Stimulated activated CD8-positive, alpha-beta memory T cell treated with anti-CD3 and anti-CD28 coated beads, Interleukin-15, amount 100 ng/mL, for 24 hours (primary cell): Measurements from ENCODE around the gene ARHGAP26.

Experiments
- DNase-seq: peaks from one replicate; pipeline ENCODE4 v3.0.0-alpha.2; 2020; ENCODE audit warnings: low read depth

The ARHGAP26 gene

DNA sequence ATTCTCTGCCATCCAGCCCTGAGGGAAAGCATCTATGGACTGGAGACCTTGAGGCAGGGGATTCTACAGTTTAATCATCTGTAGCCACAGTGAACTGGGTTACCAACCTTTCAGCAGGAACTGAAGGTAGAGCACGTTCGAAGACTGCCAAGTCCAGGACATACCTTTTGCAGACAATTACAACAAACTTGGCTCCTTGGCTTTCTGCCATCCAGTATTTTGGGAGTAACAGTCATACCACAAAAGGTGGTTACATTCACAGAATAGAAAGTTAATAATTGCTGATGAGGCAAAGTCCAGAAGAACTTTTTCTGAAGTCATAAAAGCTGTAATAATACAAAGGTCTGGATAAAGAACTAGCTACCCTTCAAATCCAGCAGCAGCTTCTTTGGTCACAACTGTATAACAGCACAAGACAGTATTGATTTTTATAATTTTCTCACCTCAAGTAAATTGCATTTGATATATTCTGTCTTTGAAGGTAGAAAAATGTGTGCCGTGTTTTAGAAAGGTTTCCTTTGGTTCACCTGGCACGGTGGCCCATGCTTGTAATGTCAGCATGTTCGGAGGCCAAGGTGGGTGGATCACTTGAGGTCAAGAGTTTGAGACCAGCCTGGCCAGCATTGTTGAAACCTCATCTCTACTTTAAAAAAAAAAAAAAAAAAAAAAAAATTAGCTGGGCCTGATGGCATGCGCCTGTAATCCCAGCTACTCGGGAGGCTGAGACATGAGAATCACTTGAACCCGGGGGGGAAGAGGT is 396.7 kb downstream of the ARHGAP26 start:
- DNase-seq = no peak

DNA sequence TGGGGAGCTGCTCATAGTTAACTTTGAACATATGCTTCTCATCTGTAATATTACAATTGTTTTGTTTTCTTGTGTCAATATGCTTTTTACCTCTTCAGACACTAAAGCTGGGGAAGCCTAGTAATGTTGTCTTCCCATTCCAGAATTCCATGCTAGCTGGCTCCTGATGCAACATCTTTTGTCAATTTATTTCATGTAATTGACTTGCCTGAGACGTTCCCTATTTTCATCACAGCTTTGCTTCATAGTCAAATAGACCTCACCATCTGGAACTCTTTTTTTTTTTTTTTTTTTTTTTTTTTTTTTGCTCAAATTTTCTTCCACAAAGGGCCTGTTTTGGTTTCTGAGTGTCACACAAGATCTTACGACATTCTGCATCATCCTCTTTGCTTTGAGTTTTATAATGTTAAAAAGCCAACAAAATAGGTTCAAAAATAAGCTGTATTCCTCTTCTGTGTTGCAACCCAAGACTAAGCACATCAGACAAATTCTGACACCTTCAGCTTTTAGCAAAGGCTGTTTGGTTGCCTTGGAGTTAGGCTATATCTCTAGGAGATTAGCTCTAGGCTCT is 398.1 kb downstream of the ARHGAP26 start:
- no peak for DNase-seq

DNA sequence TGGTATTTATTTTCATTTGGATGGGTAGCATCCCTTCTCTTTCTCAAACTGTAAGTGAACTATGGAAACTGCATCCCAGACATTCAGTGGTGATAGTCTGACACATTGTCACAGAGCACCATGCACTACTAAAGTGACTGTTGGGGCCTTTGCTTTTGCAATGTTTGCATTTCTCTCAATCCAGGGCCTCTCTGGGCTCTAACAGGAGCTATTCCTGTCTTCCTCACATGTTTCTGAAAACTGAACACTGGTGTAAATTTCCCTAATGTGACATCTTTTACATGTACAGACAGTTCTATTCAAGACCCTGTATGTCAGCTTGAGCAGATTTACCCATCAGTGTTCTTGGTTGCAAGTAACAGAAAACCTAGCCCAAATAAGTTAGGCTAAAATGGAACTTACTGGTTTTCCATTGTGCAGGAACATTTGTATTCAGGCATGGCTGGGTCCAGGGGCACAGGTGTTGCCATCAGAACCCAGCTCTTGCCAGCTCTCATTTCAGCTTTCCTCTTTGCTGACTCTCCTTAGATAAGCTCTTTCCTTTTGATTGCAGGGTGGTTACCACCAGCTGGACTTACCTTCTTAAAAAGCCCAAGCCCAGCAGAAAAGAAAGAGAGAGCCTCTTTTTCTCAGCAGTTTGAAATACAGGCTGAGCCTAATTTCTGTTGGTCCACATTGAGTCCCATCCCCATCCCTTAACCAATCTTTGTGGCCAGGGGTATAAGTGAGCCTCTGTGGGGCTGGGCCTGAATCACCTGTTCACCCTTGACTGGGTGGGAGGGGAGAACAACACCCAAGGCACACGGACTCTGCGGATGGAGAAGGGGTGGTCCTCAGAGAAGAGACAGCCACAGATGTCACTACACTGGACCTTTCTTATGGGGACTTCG is 399.0 kb downstream of the ARHGAP26 start:
- DNase-seq = no peak

DNA sequence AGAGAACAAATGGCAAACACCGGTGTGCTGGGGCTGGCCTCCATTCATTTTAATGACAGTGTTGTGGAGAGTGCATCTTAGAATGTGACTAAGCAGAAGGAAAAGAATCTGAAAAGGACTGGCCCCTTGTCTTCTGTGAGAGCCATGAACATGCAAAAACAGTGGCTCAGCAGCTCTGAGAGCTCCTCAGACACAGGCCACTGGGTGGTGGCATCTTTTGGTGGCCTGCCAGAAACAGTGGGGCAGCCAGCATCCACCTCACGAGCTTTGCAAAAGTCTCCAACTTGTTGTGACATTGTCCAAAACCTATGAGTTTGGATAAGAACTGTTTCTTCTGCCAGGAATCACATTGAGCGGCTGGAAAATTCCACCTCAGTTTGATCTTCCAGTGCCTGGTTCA is 399.9 kb downstream of the ARHGAP26 start:
- DNase-seq = no peak

DNA sequence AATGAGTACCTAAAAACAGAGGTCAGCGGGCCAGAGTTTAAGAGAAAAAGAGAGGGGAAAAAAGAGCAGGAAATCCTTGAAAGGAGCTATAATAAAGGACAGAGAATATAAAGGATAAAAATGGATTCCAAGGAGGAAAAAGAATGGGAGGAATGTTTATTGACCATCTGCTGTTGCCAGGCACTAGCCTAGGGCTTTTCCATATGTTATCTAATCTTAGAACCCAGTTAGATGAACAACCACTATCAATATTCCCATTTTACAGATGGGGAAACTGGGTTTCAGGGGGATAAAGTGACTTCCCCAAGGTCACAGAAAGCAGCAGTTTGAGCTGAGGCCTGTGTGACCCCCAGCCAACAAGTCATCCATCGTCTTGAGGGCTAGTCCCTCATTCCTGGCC is 400.8 kb downstream of the ARHGAP26 start:
- DNase-seq = no peak

DNA sequence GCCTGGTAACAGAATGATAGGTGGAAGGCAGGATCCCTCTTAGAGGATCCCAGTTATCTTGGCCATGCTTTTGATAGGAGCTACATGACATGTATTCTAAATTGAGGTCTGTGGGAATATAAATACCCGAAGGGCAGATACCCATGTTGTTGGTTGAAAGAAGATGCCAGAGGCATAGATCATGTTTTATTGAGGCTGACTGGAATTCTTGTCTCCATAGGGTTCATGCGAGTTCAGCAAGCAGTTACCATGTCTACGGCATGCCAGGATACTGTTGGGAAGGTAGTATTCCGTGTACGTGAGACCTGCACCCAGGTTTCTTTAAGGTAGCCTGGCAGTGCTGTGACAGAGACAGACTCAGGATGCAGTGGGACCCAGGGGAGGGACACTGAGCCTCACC is 402.6 kb downstream of the ARHGAP26 start:
- no peak for DNase-seq

DNA sequence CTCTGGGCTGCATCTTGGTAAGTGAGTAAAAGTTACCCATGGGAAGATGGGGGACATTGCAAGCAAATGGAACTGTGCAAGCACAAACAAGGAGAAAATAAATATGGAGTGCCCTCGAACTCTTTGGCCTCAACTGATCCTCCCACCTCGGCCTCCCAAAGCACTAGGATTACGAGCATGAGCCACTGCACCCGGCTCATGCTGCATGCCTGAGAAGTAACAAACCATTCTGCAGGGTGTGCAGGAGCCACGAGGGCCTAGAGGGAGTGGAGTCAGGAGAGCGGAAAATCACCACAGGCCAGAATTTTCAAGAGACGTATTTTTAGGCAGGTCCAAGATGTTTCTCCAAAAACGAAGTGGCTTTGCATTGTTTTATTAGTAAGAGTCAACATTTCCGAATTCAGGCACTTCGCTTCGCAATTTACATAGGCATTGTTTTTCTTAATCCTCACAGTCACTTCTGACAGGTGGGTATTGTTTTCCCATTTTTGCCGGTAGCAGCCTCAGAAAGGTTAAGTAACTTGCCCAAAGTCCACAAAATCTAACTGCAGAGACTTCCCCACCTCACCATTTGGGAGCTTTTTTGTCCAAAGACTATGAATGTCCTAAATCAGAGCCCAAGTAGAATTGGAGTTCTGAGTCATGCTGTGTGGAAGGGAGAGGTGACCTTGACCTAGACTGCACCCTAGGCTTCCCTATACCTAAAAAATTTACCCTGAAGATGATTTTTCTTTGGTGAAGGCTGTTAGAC is 403.1 kb downstream of the ARHGAP26 start:
- no peak for DNase-seq

DNA sequence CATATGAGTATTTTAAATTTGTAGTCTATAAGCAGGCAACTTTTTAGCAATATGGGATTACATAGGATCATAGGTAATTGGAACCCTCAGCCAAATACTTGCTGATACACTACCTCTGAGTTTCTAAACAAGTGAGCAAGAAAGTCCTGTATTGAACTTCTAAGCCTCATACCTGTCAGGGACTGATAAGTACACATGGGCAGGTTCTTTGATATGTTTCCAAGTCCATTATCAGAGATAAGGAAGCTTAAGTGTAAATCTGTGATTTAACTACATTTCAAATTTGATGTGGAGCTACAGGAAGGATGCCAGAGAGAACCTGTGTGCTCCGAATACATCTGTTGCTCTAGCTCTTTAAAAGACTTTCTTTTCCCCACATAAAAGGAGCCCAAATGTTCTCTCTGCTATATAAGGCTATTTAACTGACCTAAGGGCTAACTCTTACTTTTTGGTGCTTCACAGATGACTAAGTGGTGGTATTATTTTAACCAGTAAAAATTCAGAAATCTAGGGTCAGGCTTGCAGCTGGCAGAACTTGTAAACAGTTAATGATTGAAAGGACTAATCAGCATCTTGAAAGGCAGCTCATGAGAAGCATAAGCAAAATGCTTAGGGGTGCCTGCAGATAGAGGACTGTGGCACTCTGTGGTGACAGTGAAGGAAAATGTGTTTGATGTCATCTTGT is 404.7 kb downstream of the ARHGAP26 start:
- no peak for DNase-seq

DNA sequence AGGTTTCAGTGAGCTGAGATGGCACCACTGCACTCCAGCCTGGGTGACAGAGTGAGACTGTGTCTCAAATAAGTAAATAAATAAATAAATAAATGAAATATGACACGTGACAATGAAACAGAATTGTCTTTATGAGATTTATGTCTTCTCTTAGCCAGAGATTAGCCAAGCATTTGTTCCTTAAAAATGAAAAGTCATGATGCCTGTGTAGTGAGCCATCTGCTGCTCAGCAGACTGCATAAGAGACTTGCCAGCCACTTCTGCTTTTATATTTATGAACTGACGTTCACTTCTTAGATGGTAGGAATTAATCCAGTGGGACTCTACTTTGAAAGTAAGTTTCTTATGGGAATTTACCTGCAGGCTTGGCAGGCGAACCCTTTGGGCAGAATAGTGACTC is 405.9 kb downstream of the ARHGAP26 start:
- DNase-seq = no peak

DNA sequence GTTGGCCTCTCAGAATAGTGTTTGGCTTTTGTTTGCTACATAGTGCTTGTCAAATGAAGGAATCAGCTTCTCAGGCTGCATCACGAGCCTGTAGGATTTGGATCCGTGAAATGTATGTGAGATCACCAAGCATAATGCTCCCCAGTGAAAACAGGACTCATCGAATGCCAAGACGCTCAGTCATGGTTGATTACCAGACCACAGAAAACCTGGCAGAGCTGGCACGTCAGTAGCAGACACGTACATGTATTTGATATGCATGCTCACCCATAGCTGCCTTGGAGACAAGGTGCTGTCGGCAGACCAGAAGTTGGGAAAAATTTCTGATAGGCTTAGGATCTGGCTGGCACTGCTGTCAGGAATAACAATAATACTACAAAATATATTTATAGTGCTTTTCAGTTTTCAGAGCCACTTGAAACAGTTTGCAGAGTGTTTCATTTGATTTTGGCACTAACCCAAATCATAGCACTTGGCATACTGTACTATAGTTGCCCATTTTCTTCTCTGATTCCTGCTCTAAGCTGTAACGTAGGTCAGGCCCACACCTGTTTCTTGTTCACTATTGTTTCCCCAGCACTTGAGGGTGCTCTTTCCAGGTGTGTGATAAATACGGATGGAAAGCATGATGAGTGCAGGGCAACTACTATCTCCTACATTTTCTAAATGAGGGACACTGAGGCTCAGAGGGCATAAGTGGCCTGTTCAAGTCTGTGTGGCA is 407.2 kb downstream of the ARHGAP26 start:
- no peak for DNase-seq

DNA sequence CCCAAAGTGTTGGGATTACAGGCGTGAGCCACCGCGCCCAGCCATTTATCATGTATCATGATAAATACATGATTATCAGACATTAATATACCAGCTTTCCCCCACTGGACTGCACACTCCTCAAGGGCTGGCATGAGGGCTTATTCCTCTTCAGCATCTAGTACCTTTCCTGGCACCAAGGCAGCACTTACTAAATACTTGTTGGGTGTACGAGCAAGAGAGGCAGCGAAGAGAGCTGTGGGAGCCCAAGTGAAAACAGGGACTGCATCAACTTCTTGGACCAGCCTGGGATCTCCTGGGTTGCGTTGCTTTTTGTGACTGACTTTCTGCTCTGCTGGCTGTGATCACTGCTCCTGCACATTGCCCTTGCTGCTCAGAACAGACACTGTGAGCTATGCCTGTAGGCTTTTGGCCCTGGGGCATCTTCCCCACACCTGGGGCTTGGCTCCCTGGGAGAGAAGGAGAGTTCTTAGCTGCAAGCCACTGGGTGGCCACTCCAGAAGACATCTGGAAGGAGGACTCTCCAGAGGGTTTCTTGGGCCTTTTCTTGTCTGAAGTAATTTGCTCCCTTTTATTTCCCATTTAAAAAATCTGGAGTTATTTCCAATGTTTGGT is 409.1 kb downstream of the ARHGAP26 start:
- no peak for DNase-seq

DNA sequence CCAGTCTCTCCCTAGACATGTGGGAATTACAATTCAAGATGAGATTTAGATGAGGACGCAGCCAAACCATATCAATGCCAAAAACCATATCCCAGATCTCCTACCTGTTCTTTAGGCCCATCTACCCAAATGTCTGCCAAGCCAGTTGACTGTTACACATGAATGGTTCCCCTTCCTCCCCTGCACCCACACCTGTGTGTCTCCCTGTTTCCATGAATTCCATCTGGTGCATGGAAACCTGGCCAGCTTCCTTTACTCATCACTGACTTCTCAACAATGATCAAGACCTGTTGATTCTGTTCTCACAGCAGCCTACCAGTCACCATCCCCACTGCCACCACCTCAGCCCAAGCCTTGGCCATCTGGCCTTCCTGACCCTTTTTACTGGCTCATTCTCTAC is 410.6 kb downstream of the ARHGAP26 start:
- DNase-seq = no peak

DNA sequence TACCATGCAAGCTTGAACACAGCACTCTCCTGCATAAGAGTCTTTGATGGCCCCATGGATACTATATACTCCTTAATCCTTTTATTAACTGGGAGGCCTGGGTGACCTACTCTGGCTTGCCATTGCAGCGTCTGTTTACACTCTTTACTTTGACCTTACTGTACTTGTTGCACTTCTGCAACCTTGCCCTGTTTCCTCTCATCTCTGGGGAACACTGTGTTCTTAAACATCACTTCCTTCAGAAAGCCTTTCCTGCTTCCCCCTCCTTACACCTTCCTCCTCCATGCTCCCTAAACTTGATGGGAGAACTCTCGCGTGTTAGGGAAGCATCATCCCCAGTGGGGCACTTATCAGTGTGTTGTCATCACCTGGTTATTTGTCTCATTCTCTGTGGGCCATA is 411.0 kb downstream of the ARHGAP26 start:
- DNase-seq = no peak

DNA sequence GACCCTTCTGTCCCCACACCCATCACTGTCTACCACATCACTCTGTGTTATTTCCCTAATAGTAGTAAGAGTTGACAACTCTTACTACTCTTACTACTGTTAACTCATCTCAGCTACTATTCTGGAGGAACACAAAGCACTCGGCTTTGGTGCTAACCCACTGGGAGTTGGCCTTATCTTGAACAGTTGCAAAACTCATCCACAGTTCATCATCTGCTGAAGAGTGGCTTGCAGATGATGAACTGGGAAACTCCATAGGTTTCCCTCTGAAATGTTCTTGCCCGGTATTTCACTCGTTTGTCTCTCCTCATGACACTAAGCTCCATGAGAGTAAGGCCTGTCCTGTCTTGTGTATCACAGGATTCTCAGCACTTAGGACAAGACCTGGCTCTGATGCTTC is 411.9 kb downstream of the ARHGAP26 start:
- DNase-seq = no peak

DNA sequence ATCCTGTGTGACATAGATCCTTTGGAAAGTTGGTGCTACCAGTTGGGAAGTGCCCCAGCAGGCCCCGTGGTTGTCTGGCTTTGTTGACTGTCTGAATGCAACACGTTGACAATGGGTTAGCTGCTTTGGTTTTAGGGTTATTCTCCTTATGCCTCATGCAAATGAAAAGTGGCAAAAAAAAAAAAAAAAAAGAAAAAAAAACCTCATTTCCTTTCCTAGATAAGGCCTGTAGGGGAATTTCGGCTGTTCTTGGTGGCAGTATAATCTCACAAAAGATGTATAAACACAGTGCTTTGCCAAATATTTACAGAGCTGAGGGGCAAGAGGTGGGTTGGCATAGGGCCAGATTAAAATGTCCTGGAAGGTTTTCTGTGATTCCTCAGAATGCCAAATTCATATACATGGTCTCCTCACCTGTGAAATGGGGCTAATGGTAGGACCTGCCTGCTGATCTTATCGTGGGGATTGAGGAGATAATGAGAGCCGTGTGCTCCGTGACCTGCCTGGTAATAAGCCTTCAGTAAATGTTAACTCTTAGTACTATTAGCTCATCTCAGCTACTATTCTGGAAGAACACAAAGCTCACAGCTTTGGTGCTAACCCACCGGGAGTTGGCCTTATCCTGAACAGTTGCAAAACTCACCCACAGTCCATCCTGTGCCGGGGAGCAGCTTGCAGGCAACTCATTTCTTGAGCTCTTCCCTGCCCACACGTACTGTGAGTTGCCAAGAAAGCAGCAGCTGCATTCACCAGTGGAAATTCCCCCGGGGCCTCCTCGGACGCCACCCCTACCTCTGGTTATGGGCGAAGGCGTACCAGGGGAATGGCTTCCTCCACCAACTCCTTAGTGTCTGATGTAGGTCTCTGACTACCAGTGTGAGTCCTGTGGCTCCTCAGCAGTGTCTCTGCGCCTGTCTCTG is 413.0 kb downstream of the ARHGAP26 start:
- DNase-seq = peak; percentile 3

DNA sequence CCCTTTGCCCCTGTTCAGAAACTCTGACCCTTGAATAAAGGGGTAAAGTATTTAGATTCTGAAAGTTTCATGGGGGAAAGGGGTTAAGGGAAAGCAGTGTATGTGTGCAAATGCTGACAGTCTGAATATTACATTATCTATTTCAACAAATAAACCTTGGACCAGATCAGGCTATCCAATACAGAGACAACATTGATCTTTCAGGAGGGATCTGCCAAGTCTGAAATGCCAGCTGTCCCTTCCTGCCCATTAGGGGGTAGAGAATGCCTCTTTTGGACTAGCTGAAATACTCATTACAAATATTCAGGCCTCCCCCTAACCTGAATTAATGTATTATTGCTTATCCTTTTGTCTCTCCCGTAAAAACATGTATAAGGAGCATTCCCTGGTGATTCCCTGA is 413.8 kb downstream of the ARHGAP26 start:
- no peak for DNase-seq

DNA sequence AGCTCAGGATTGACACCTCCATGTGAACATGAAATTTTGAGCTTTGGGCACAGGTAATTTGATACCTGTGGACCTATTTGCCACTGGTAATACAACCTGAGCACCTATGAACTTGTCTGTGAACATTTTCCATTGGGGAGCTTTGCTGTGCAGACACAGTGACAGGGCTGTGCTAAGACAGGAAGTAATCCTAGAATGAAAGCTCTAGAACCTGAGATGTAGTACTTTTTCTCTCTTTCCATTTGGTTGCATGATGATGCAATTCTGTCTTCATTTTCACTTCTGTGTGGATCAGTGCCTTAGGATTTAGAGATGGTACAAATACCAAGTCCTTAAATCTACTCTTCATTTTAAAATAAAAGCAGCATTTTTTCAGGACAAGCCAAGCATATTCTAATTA is 416.4 kb downstream of the ARHGAP26 start:
- no peak for DNase-seq

DNA sequence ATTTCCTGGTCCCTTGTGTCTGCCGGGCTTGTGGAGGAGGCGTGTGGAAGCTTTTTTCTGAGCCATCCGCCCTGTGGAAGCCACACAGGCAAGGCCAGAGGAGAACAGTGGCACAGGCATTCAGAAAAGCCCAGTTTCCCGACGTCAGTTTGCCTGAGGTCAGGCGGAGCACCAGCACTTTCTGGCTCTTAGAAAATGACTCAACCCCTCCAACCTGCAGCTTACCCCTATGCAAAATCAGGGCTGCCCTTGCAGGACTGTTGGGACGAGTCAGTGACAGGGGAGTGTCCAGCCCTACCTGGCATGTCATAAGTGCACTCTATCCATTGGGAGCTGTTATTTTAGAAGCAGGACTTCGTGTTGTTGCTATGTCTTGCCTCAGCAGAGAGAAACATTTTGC is 417.3 kb downstream of the ARHGAP26 start:
- no peak for DNase-seq

DNA sequence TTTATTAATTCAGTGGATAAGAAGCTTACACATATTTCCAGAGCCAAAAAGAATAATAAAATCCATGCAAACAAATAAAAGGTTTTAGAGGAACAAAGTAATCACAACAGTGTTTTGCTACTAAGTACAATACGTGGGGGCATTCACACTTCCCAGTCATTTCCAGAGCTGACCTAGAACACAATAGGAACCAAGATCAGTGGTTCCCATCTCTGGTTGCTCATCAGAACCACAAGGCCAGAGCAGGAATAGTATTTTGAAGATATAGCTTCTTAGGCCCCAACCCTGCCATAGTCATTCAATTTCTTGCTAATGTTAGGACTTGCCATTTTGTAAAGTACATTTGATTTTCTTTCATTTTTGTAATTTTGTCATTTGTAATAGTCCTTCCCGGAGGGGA is 417.9 kb downstream of the ARHGAP26 start:
- DNase-seq = no peak

DNA sequence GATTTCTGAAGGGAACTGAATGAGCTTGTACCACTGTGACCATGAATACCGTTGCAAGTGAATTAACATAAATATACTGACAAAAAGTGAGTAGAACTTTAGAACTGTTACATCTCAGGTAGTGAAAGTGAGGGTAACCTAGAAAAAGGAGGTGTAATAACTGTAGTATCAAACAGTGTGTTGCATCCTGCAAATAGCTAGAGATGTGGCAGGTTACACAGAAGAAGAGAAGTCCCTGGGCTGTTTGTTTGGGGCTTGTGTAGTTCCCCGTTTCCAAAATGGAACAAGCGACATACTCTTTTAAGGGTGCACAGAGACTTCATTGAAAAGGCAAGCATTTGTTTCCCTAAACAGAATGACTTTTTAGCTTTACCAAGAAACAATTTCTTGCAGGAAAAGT is 418.5 kb downstream of the ARHGAP26 start:
- no peak for DNase-seq
